SK-N-SH (cell line): Measurements from ENCODE around the gene USHBP1. TPM values are rescaled to one million over a fixed set of nuclear protein-coding genes. Genes with fewer than 3 reads are reported as not detected.

Experiments used
- CTCF ChIA-PET: fragments of 300-600, 350-600 bp; formaldehyde crosslinking; extraction: SDS; loops from one replicate; lab custom pipeline; 2021; lab: Yijun Ruan, JAX
- POLR2A ChIA-PET: fragments of 350-600 bp; sonication (Branson Sonifier 250); formaldehyde crosslinking; extraction: SDS; loops from one replicate; lab custom pipeline; 2020; ENCODE audit warnings: antibody characterized with exemption, inconsistent platforms; lab: Yijun Ruan, JAX
- DNase-seq: peaks from one replicate; pipeline ENCODE4 v3.0.0; 2012
- H2AFZ ChIP-seq: fragments of 200-600 bp; sonication (generic); 2 replicates; pipeline ENCODE4 v1.8.1; 2016; ENCODE audit warnings: antibody characterized with exemption, mild to moderate bottlenecking, low read depth
- H3F3A ChIP-seq: fragments of 200-600 bp; sonication (generic); replicated peaks from 2 replicates; pipeline ENCODE3; 2016; ENCODE audit warnings: antibody characterized with exemption, mild to moderate bottlenecking; ENCODE audit not compliant: insufficient read depth
- H3K27ac ChIP-seq, 2 experiments: fragments of 200-500 bp in 1 of 2; fragments of 200-600 bp in 1 of 2; sonication (Bioruptor generic) in 1 of 2; sonication (generic), shearing (Covaris generic) in 1 of 2; 2 replicates each; pipeline versions ENCODE4 v1.5.1 to v1.6.1; 2014 to 2016; ENCODE audit warnings: low read depth in 2 of 2, inconsistent platforms in 1 of 2, low read length in 1 of 2, mild to moderate bottlenecking in 1 of 2, mixed read lengths in 1 of 2
- H3K27me3 ChIP-seq: fragments of 200-600 bp; sonication (generic), shearing (Covaris generic); 2 replicates; pipeline ENCODE4 v1.6.1; 2016; ENCODE audit warnings: mixed run types; ENCODE audit not compliant: insufficient read depth
- H3K36me3 ChIP-seq, 2 experiments: fragments of 200-500 bp in 1 of 2; fragments of 200-600 bp in 1 of 2; sonication (Bioruptor generic) in 1 of 2; sonication (generic) in 1 of 2; replicated peaks in 1 of 2; 2 replicates each; pipeline versions ENCODE3 to v1.5.1; 2014 to 2016; ENCODE audit warnings: low read length in 1 of 2, mild to moderate bottlenecking in 1 of 2; ENCODE audit not compliant: insufficient read depth in 2 of 2, control insufficient read depth in 1 of 2
- H3K4me1 ChIP-seq, 2 experiments: fragments of 200-500 bp in 1 of 2; fragments of 200-600 bp in 1 of 2; sonication (Bioruptor generic) in 1 of 2; sonication (generic), shearing (Covaris generic) in 1 of 2; 2 replicates each; pipeline versions ENCODE4 v1.5.1 to v1.6.1; 2014 to 2016; ENCODE audit warnings: low read depth in 1 of 2, low read length in 1 of 2, mixed run types in 1 of 2; ENCODE audit not compliant: insufficient read depth in 2 of 2, control insufficient read depth in 1 of 2
- H3K4me2 ChIP-seq: fragments of 200-600 bp; sonication (generic), shearing (Covaris generic); 2 replicates; pipeline ENCODE4 v1.6.1; 2017; ENCODE audit warnings: mixed run types
- H3K4me3 ChIP-seq, 2 experiments: fragments of 200-500 bp in 1 of 2; fragments of 200-600 bp in 1 of 2; sonication (Bioruptor generic) in 1 of 2; sonication (generic), shearing (Covaris generic) in 1 of 2; 2 replicates each; pipeline versions ENCODE4 v1.5.1 to v1.8.1; 2014 to 2016; ENCODE audit warnings: low read depth in 2 of 2, inconsistent platforms in 1 of 2, low read length in 1 of 2, mild to moderate bottlenecking in 1 of 2, mixed read lengths in 1 of 2, moderate library complexity in 1 of 2
- H3K79me2 ChIP-seq: fragments of 200-600 bp; sonication (generic); 2 replicates; pipeline ENCODE4 v1.8.1; 2017; ENCODE audit warnings: mild to moderate bottlenecking; ENCODE audit not compliant: insufficient read depth
- H3K9ac ChIP-seq: fragments of 200-600 bp; sonication (generic); 2 replicates; pipeline ENCODE4 v1.6.1; 2017; ENCODE audit warnings: mixed run types
- H3K9me2 ChIP-seq: fragments of 200-600 bp; sonication (generic); 2 replicates; pipeline ENCODE4 v1.6.1; 2017; ENCODE audit warnings: mixed run types
- H3K9me3 ChIP-seq: fragments of 200-600 bp; sonication (generic); 2 replicates; pipeline ENCODE4 v1.6.1; 2017; ENCODE audit warnings: mixed run types, mild to moderate bottlenecking, moderate library complexity
- H4K20me1 ChIP-seq: fragments of 200-600 bp; sonication (generic); 2 replicates; pipeline ENCODE4 v1.6.1; 2017; ENCODE audit warnings: mild to moderate bottlenecking, mixed run types; ENCODE audit not compliant: insufficient read depth
- FOSL2 ChIP-seq: IDR thresholded peaks from 2 replicates; pipeline ENCODE4 v1.4.0; 2012; ENCODE audit warnings: low read depth, mild to moderate bottlenecking, moderate library complexity, borderline replicate concordance
- FOXM1 ChIP-seq: IDR thresholded peaks from 2 replicates; pipeline ENCODE4 v1.4.0; 2012; ENCODE audit warnings: low read depth, mild to moderate bottlenecking
- GATA2 ChIP-seq: sonication (generic); formaldehyde crosslinking; IDR thresholded peaks from 2 replicates; pipeline ENCODE4 v1.5.0; 2020; ENCODE audit warnings: mild to moderate bottlenecking, missing genetic modification reagents
- MEF2A ChIP-seq: IDR thresholded peaks from 2 replicates; pipeline ENCODE4 v1.4.0; 2012; ENCODE audit warnings: low read depth, borderline replicate concordance
- NFIC ChIP-seq: IDR thresholded peaks from 2 replicates; pipeline ENCODE4 v1.4.0; 2012; ENCODE audit warnings: borderline replicate concordance
- POLR2AphosphoS5 ChIP-seq: IDR thresholded peaks from 2 replicates; pipeline ENCODE4 v1.6.1; 2012; ENCODE audit warnings: low read depth, low read length
- RCOR1 ChIP-seq: fragments of 150-350 bp; IDR thresholded peaks from 2 replicates; pipeline ENCODE4 v1.6.1; 2017; ENCODE audit warnings: antibody characterized with exemption, low read length
- RFX5 ChIP-seq: IDR thresholded peaks from 2 replicates; pipeline ENCODE4 v1.6.1; 2012; ENCODE audit warnings: mild to moderate bottlenecking, improper control_type of control experiment, low read length
- TAF1 ChIP-seq: IDR thresholded peaks from 2 replicates; pipeline ENCODE4 v1.6.1; 2012; ENCODE audit warnings: low read depth, mild to moderate bottlenecking, low read length, moderate library complexity, borderline replicate concordance
- TCF12 ChIP-seq: IDR thresholded peaks from 2 replicates; pipeline ENCODE4 v1.4.0; 2012
- TEAD4 ChIP-seq: IDR thresholded peaks from 2 replicates; pipeline ENCODE4 v1.4.0; 2012; ENCODE audit warnings: mild to moderate bottlenecking, borderline replicate concordance; ENCODE audit not compliant: insufficient read depth
- USF1 ChIP-seq: IDR thresholded peaks from 2 replicates; pipeline ENCODE4 v1.4.0; 2012; ENCODE audit warnings: low read depth, borderline replicate concordance
- YY1 ChIP-seq: IDR thresholded peaks from 2 replicates; pipeline ENCODE4 v1.4.0; 2012; ENCODE audit warnings: low read depth, mild to moderate bottlenecking
- WGBS: methylation state at CpG from one replicate; pipeline ENCODE4 v1.1.6; 2017; ENCODE audit warnings: low lambda C conversion rate; 5-methylcytosine and 5-hydroxymethylcytosine counted together
- polyA plus RNA-seq, 3 experiments: library from polyadenylated mRNA; depleted of rRNA; stranded (reverse); fragments of >200 nt; gene quantifications; 2 replicates each; pipeline ENCODE4 v1.2.3, GENCODE V29; 2012
- TF ChIP-seq, protein P1 (sequence below): fragments of 200-600 bp; sonication (generic); IDR thresholded peaks from 2 replicates; pipeline ENCODE4 v1.6.1; 2017; ENCODE audit warnings: antibody characterized with exemption, mild to moderate bottlenecking, moderate library complexity
- TF ChIP-seq, protein P2 (sequence below): IDR thresholded peaks from 2 replicates; pipeline ENCODE4; 2012
- TF ChIP-seq, protein P3 (sequence below): fragments of 150-350 bp; IDR thresholded peaks from 2 replicates; pipeline ENCODE4 v1.6.1; 2017; ENCODE audit warnings: antibody characterized with exemption, low read length, low read depth, borderline replicate concordance

USHBP1 gene
- polyA plus RNA-seq, 1 of the 3 experiments (the other 2 are of a cell fraction): 0.03 TPM

DNA sequence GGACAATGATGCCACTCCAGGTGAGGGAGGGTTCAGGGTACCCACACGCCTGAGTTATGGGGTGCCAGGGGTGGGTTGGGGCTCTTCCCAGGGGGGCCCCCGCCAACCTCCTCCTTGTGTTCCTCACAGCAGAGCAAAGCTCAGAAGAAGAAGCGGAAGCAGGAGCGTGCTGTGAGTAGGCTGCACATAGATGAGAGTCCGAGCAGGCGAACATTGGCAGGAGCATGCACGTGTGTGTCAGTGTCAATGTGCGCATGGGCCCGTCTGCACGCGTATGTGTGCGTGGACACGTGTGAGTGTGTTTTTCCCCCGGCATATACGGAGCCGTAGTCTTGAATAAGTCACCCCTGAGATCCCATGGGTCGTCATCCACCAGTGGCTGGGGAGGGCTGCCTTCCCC lies 61.8 kb downstream of the USHBP1 start:
- Histone ChIP-seq H4K20me1 (no peaks in the 10 kb centered on the region), H3K27me3 (no peaks in the 10 kb centered on the region), H3K36me3 (peaks cover 12 to 35% of the 10 kb centered on the region in 2 experiments)
- WGBS: 94% methylated on average over 15 of the region's 17 CpGs
- TF ChIP-seq RFX5 (no peak), USF1 (no peak), TCF12 (no peak), FOXM1 (no peak), TEAD4 (no peak), RCOR1 (no peak), YY1 (no peak), GATA2 (CRISPR knock-in tag) (no peak), FOSL2 (no peak), TAF1 (no peak), POLR2AphosphoS5 (no peak)
- TF ChIP-seq, all 33 proteins: peak for 0
- Histone ChIP-seq H3K4me3 (no peak overlapping the region), H3K27ac (no peak overlapping the region), H3K4me1 (no peaks in the 10 kb centered on the region), H3K9me2 (no peaks in the 10 kb centered on the region), H3K9me3 (no peaks in the 10 kb centered on the region), H3F3A (no peaks in the 10 kb centered on the region), H3K79me2 (no peaks in the 10 kb centered on the region), H3K4me2 (no peak overlapping the region), H3K9ac (no peak overlapping the region), H2AFZ (no peak overlapping the region)
- no peak for DNase-seq
- ChIA-PET CTCF (no interaction called here), POLR2A (interaction anchor here (0.7 kb wide), 1 partner anchor 543 kb away, joined by 5 read pairs; no protein-coding TSS in a partner anchor)

DNA sequence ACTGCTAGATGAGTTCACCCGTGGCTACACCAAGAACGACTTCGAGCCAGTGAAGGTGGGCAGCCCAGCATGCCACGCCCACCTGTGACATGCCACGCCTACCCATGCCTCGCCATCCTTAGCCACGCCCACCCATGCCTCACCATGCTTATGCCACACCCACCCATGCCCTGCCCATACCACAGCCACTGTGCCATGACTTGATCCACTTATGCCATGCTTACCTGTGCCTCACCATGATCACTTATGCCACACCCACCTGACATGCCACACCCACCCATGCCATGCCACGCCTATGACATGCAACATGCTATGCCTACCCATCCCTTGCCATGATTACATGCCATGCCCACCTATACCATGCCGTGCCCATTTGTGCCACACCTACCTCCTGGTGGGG lies 62.3 kb downstream of the USHBP1 start:
- H3K9me2 ChIP-seq: no peaks in the 10 kb centered on the region
- no peaks in the 10 kb centered on the region for H3K79me2 ChIP-seq
- CTCF ChIA-PET: no interaction called here
- no peak overlapping the region for H3K9ac ChIP-seq
- no peak overlapping the region for H2AFZ ChIP-seq
- no peak for DNase-seq
- POLR2A ChIA-PET: no interaction called here
- TF ChIP-seq, protein P1, sequence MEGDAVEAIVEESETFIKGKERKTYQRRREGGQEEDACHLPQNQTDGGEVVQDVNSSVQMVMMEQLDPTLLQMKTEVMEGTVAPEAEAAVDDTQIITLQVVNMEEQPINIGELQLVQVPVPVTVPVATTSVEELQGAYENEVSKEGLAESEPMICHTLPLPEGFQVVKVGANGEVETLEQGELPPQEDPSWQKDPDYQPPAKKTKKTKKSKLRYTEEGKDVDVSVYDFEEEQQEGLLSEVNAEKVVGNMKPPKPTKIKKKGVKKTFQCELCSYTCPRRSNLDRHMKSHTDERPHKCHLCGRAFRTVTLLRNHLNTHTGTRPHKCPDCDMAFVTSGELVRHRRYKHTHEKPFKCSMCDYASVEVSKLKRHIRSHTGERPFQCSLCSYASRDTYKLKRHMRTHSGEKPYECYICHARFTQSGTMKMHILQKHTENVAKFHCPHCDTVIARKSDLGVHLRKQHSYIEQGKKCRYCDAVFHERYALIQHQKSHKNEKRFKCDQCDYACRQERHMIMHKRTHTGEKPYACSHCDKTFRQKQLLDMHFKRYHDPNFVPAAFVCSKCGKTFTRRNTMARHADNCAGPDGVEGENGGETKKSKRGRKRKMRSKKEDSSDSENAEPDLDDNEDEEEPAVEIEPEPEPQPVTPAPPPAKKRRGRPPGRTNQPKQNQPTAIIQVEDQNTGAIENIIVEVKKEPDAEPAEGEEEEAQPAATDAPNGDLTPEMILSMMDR: no peak
- TF ChIP-seq GATA2 (CRISPR knock-in tag) (no peak), NFIC (no peak), TEAD4 (no peak), MEF2A (no peak)
- TF ChIP-seq, protein P2, sequence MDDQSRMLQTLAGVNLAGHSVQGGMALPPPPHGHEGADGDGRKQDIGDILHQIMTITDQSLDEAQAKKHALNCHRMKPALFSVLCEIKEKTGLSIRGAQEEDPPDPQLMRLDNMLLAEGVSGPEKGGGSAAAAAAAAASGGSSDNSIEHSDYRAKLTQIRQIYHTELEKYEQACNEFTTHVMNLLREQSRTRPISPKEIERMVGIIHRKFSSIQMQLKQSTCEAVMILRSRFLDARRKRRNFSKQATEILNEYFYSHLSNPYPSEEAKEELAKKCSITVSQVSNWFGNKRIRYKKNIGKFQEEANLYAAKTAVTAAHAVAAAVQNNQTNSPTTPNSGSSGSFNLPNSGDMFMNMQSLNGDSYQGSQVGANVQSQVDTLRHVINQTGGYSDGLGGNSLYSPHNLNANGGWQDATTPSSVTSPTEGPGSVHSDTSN: no peak
- TF ChIP-seq, protein P3, sequence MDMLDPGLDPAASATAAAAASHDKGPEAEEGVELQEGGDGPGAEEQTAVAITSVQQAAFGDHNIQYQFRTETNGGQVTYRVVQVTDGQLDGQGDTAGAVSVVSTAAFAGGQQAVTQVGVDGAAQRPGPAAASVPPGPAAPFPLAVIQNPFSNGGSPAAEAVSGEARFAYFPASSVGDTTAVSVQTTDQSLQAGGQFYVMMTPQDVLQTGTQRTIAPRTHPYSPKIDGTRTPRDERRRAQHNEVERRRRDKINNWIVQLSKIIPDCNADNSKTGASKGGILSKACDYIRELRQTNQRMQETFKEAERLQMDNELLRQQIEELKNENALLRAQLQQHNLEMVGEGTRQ: no peak
- H3K36me3 ChIP-seq: peaks cover 12 to 35% of the 10 kb centered on the region in 2 experiments
- H3K9me3 ChIP-seq: no peaks in the 10 kb centered on the region
- WGBS: 94% methylated on average over 8 of the region's 9 CpGs
- no peak overlapping the region for H3K4me2 ChIP-seq
- no peaks in the 10 kb centered on the region for H3K4me1 ChIP-seq
- H3F3A ChIP-seq: no peaks in the 10 kb centered on the region
- no peak overlapping the region for H3K4me3 ChIP-seq
- H4K20me1 ChIP-seq: no peaks in the 10 kb centered on the region
- H3K27ac ChIP-seq: no peak overlapping the region
- no peaks in the 10 kb centered on the region for H3K27me3 ChIP-seq
